Esophagus muscularis mucosa (tissue), 4 donors: ENCODE measurements around the gene KRTAP16-1.

Source experiments
- CTCF ChIP-seq, 3 experiments: fragments of 200-600 bp in 2 of 3; fragments of 450-650 bp in 1 of 3; sonication (generic) in 2 of 3; IDR thresholded peaks; one replicate each; pipeline ENCODE4 v1.5.1; 2017 to 2019; ENCODE audit warnings: antibody characterized with exemption in 3 of 3, mild to moderate bottlenecking in 2 of 3, moderate library complexity in 1 of 3
- EP300 ChIP-seq: sonication (generic); formaldehyde crosslinking; IDR thresholded peaks from one replicate; pipeline ENCODE4 v1.6.1; 2017; ENCODE audit warnings: antibody characterized with exemption
- POLR2A ChIP-seq: fragments of 450-650 bp; IDR thresholded peaks from one replicate; pipeline ENCODE4 v1.6.1; 2017; ENCODE audit warnings: antibody characterized with exemption, moderate library complexity, mild to moderate bottlenecking, low read depth

GRCh38 chr17:41307647-41308046 lies 1.5 kb downstream of the KRTAP16-1 start:
- TF ChIP-seq CTCF (IDR thresholded peaks at IDR 0.05) (no peak), POLR2A (no peak), EP300 (no peak)
